K562 (cell line): ENCODE results near the gene SNX15. TPM values are rescaled to one million over a fixed set of nuclear protein-coding genes. Genes with fewer than 3 reads are reported as not detected.

ENCODE experiments used
- ATAC-seq: fragments of 200-7000 bp; cut with Tn5 transposase; 3 replicates; pipeline ENCODE4 v1.9.1; 2020; ENCODE audit warnings: moderate library complexity
- BruUV-seq: library from RNA; stranded (reverse); fragments of 400-500 nt; replicated peaks from 2 replicates; lab custom pipeline; 2021; lab: Mats Ljungman, UMichigan
- CTCF ChIA-PET: fragments of 300-600 bp; formaldehyde crosslinking; extraction: SDS; loops from one replicate; lab custom pipeline; 2021; ENCODE audit warnings: low intra/inter-chr PET ratio; lab: Yijun Ruan, JAX
- POLR2A ChIA-PET: fragments of 300-600, 350-650 bp; sonication (Branson Sonifier 250); formaldehyde crosslinking; extraction: SDS; loops from one replicate; lab custom pipeline; 2021; ENCODE audit warnings: antibody characterized with exemption, inconsistent platforms; lab: Yijun Ruan, JAX
- DNase-seq, 4 experiments: peaks; one replicate each; pipeline versions ENCODE4 v3.0.0 to v3.0.0-alpha.2; 2011 to 2018; ENCODE audit warnings: low spot score in 3 of 4, mixed read lengths in 3 of 4; ENCODE audit errors: extremely low read depth in 1 of 4
- FAIRE-seq: peaks from 2 replicates; lab custom pipeline; 2011; peaks lifted over from hg19 to GRCh38; lab: Jason Lieb, UNC
- H2AFZ ChIP-seq: 2 replicates; pipeline ENCODE4 v1.6.0; 2011; ENCODE audit warnings: low read depth, low read length, control low read depth, inconsistent platforms
- H3K27ac ChIP-seq: fragments of 200-600 bp; 3 replicates; pipeline ENCODE4 v1.8.0; 2011; ENCODE audit warnings: low read depth, mild to moderate bottlenecking, control low read depth, inconsistent platforms, low read length, moderate library complexity, mixed read lengths; ENCODE audit errors: extremely low read depth
- H3K27me3 ChIP-seq, 2 experiments: fragments of 300-600 bp in 1 of 2; 2 replicates in 1 of 2; 3 replicates in 1 of 2; pipeline versions ENCODE4 v1.6.0 to v1.8.0; 2011; ENCODE audit warnings: inconsistent platforms in 2 of 2, low read length in 2 of 2, mild to moderate bottlenecking in 1 of 2, mixed read lengths in 1 of 2, moderate library complexity in 1 of 2; ENCODE audit not compliant: control insufficient read depth in 2 of 2, insufficient read depth in 2 of 2
- H3K36me3 ChIP-seq: fragments of 300-600 bp; 3 replicates; pipeline ENCODE4 v1.8.0; 2011; ENCODE audit warnings: mild to moderate bottlenecking, low read length, inconsistent platforms; ENCODE audit not compliant: control insufficient read depth, insufficient read depth
- H3K4me1 ChIP-seq, 2 experiments: fragments of 200-600 bp in 1 of 2; replicated peaks in 1 of 2; 2 replicates in 1 of 2; 3 replicates in 1 of 2; pipeline versions ENCODE4 v1.5.1 to v1.8.0; 2011; ENCODE audit warnings: inconsistent platforms in 2 of 2, low read length in 2 of 2, mild to moderate bottlenecking in 1 of 2, mixed read lengths in 1 of 2, moderate library complexity in 1 of 2; ENCODE audit not compliant: control insufficient read depth in 2 of 2, insufficient read depth in 2 of 2
- H3K4me2 ChIP-seq: 2 replicates; pipeline ENCODE4 v1.6.1; 2011; ENCODE audit warnings: low read length, control low read depth, inconsistent platforms, mixed read lengths; ENCODE audit not compliant: insufficient read depth
- H3K4me3 ChIP-seq: fragments of 200-600 bp; sonication (generic), shearing (Covaris generic); 2 replicates; pipeline ENCODE4 v1.5.1; 2016; ENCODE audit warnings: control low read depth, inconsistent platforms
- H3K79me2 ChIP-seq: fragments of 200-600 bp; 3 replicates; pipeline ENCODE4 v1.8.0; 2011; ENCODE audit warnings: low read length, inconsistent platforms; ENCODE audit not compliant: control insufficient read depth, insufficient read depth
- H3K9ac ChIP-seq, 2 experiments: 2 replicates each; pipeline versions ENCODE4 v1.6.0 to v1.6.1; 2011; ENCODE audit warnings: low read depth in 2 of 2, low read length in 2 of 2, control low read depth in 1 of 2, inconsistent platforms in 1 of 2, mild to moderate bottlenecking in 1 of 2, mixed read lengths in 1 of 2; ENCODE audit not compliant: insufficient read depth in 1 of 2
- H3K9me1 ChIP-seq: one replicate; pipeline ENCODE4 v1.6.0; 2011; ENCODE audit warnings: inconsistent platforms, mild to moderate bottlenecking, low read length, moderate library complexity; ENCODE audit not compliant: control insufficient read depth, insufficient read depth
- H3K9me3 ChIP-seq: replicated peaks from 2 replicates; pipeline ENCODE4 v1.5.1; 2011; ENCODE audit warnings: low read depth, low read length, inconsistent platforms; ENCODE audit not compliant: control insufficient read depth, insufficient read depth
- H4K20me1 ChIP-seq: replicated peaks from 2 replicates; pipeline ENCODE4 v1.6.1; 2011; ENCODE audit warnings: low read length, inconsistent platforms, mixed read lengths; ENCODE audit not compliant: control insufficient read depth, insufficient read depth
- HSF4 ChIP-seq: fragments of 250-450 bp; sonication (Bioruptor Pico); IDR thresholded peaks from 2 replicates; pipeline ENCODE4 v2.1.2; 2022; ENCODE audit warnings: mild to moderate bottlenecking, moderate library complexity, borderline replicate concordance
- MCM5 ChIP-seq: fragments of 450-650 bp; IDR thresholded peaks from 2 replicates; pipeline ENCODE4 v1.6.1; 2016; ENCODE audit warnings: low read depth
- RBM22 ChIP-seq: fragments of 200-400 bp; formaldehyde crosslinking; IDR thresholded peaks from 2 replicates; pipeline ENCODE4 v1.6.1; 2018; ENCODE audit warnings: low read length, low read depth; ENCODE audit not compliant: poor library complexity, severe bottlenecking
- SRSF1 ChIP-seq: fragments of 200-400 bp; formaldehyde crosslinking; IDR thresholded peaks from 2 replicates; pipeline ENCODE4 v1.6.1; 2017; ENCODE audit warnings: mild to moderate bottlenecking, low read depth, low read length, moderate library complexity
- YY1 ChIP-seq, 3 experiments: IDR thresholded peaks; 2 replicates each; pipeline ENCODE4 v1.6.1; 2011; ENCODE audit warnings: low read length in 2 of 3, mild to moderate bottlenecking in 2 of 3, moderate library complexity in 2 of 3, borderline replicate concordance in 1 of 3, control low read depth in 1 of 3, low read depth in 1 of 3; ENCODE audit not compliant: insufficient read depth in 3 of 3, insufficient replicate concordance in 2 of 3, control insufficient read depth in 1 of 3, insufficient read length in 1 of 3; ENCODE audit errors: extremely low read depth in 1 of 3
- WGBS: fragments of 100-300 bp; shearing (Covaris generic); methylation state at CpG from one replicate; pipeline ENCODE4 v1.1.6; 2016; ENCODE audit warnings: low coverage, mixed read lengths; ENCODE audit not compliant: insufficient coverage; ENCODE audit errors: missing lambda C conversion rate; 5-methylcytosine and 5-hydroxymethylcytosine counted together
- in situ Hi-C: fragments of 300-500 bp; cut with MboI; formaldehyde crosslinking; loops from 4 replicates; pipeline ENCODE4 v1.15.0; 2018; ENCODE audit warnings: inconsistent platforms, mixed read lengths
- intact Hi-C: fragments of 100-400 bp; cut with micrococcal nuclease; formaldehyde crosslinking; loops from 2 replicates; pipeline ENCODE4 v1.14.2; 2022
- polyA plus RNA-seq, 8 experiments: library from polyadenylated mRNA; depleted of rRNA in 4 of 8; stranded (reverse) in 5 of 8; unstranded in 3 of 8; fragments of >200 nt; fragmentation: Nextera tagmentation in 2 of 8; fragmentation: Illumina TruSeq in 1 of 8; extraction: Ambion mirVana in 2 of 8; extraction: Trizol in 1 of 8; gene quantifications; 2 replicates each; pipeline versions ENCODE4 v1.2.1 to v1.2.3, GENCODE V29; 2011 to 2014; ENCODE audit warnings: inconsistent platforms in 1 of 8, missing spikeins in 1 of 8
- total RNA-seq, 7 experiments: library from RNA; depleted of rRNA in 6 of 7; stranded (reverse); fragments of >200 nt in 6 of 7; fragmentation: Illumina TruSeq in 2 of 7; extraction: Trizol in 2 of 7; gene quantifications; 2 replicates each; pipeline versions ENCODE4 v1.2.1 to v1.2.3, GENCODE V29; 2011 to 2021; ENCODE audit warnings: low replicate concordance in 1 of 7

SNX15 gene
- total and polyA plus RNA-seq, 9 of the 15 experiments (the other 6 are each of a cell fraction or from before 2014, with no cell fraction given), result 1.8 to 27.8 (median 15.2) TPM

- H3K27ac ChIP-seq, result no peak overlapping the region
Observed at GRCh38 chr11:65058012-65058411, 30.8 kb downstream of the SNX15 start.

GRCh38 chr11:65058419-65059054 is 31.3 kb downstream of the SNX15 start, which contains the start of gene NAALADL1:
Gene NAALADL1, minus strand, starts transcription at chr11:65058553. Its CDS starts 32 bp downstream, at chr11:65058521.
- H3K9me3 ChIP-seq, result no peaks in the 10 kb centered on the region
- intact Hi-C loops (no loop called here), in situ Hi-C loops (no loop called here)
- no peak within 1 kb of the TSS for H3K4me3 ChIP-seq
- H3K79me2 ChIP-seq, result no peaks in the 10 kb centered on the region
- no peak within 1 kb of the TSS for H3K4me2 ChIP-seq
- no peaks in the 10 kb centered on the region for H3K9me1 ChIP-seq
- no TSS peak for BruUV-seq
- H3K9ac ChIP-seq, result peak within 1 kb of the TSS in 1 of 2 experiments; percentile 69; a peak in 2 of 4 replicates
- FAIRE-seq, result no peak
- no peaks in the 10 kb centered on the region; a peak in 2 of 5 replicates for H3K27me3 ChIP-seq
- CTCF ChIA-PET, result no interaction called here
- no peak within 1 kb of the TSS for H3K27ac ChIP-seq
- no peak for TF ChIP-seq HSF4 (CRISPR knock-in tag)
- TF ChIP-seq YY1 (IDR thresholded peaks at IDR 0.05; ENCODE audit: borderline replicate concordance in 1 of 3, control insufficient read depth in 1 of 3, extremely low read depth in 1 of 3, insufficient read depth in 3 of 3, insufficient read length in 1 of 3, insufficient replicate concordance in 2 of 3, low read depth in 1 of 3, low read length in 2 of 3), result no peak
- TF ChIP-seq, all 486 proteins: peak for 0
- Histone ChIP-seq H2AFZ (no peak within 1 kb of the TSS), H3K36me3 (no peaks in the 10 kb centered on the region), H4K20me1 (no peaks in the 10 kb centered on the region), H3K4me1 (peaks cover 14 to 22% of the 10 kb centered on the region in 2 experiments; a peak in 4 of 5 replicates)
- DNase-seq, result no peak
- no peak for ATAC-seq
- POLR2A ChIA-PET, result interaction anchor here (1.6 kb wide), 1 partner anchor 17 kb away, joined by 6 read pairs; no protein-coding TSS in a partner anchor
- 55% methylated on average over 5 of the region's 8 CpGs for WGBS

More at GRCh38 chr11:65058012-65058411, 30.8 kb downstream of the SNX15 start:
- Histone ChIP-seq H3K27me3 (no peaks in the 10 kb centered on the region; a peak in 2 of 5 replicates), H3K9ac (no peak overlapping the region), H3K4me3 (no peak overlapping the region), H3K9me1 (no peaks in the 10 kb centered on the region), H3K79me2 (no peaks in the 10 kb centered on the region), H3K36me3 (no peaks in the 10 kb centered on the region), H2AFZ (no peak overlapping the region), H3K9me3 (no peaks in the 10 kb centered on the region), H4K20me1 (no peaks in the 10 kb centered on the region), H3K4me1 (peaks cover 14 to 27% of the 10 kb centered on the region in 2 experiments; a peak in 4 of 5 replicates), H3K4me2 (no peak overlapping the region)
- TF ChIP-seq SRSF1 (no peak), MCM5 (no peak), RBM22 (no peak)
- CTCF ChIA-PET, result no interaction called here
- no peak for DNase-seq
- BruUV-seq, result no TSS peak
- in situ Hi-C loops (no loop called here), intact Hi-C loops (no loop called here)
- no peak for FAIRE-seq
- POLR2A ChIA-PET, result interaction anchor here (0.6 to 1.6 kb wide), 3 partner anchors 18 to 35 kb away, joined by 3 to 6 read pairs (median 3); no protein-coding TSS in a partner anchor
- 47% methylated on average over 10 of the region's 13 CpGs for WGBS
- ATAC-seq, result no peak
